ENCODE measurements around the gene PTPRU.

GRCh38 chr1:29357452-29357851 lies 121.1 kb downstream of the PTPRU start:
- no peak for TF ChIP-seq CTCF (conservative IDR thresholded peaks at IDR 0.05; ENCODE audit: low read depth, low read length)
- TF ChIP-seq EZH2 (IDR thresholded peaks at IDR 0.05; ENCODE audit: borderline replicate concordance, low read depth, low read length, poor library complexity, severe bottlenecking) = no peak

Data from A673 (cell line).